ENCODE measurements around the gene C10orf95.

C10orf95 gene

GRCh38 chr10:102434394-102435132 is 16.8 kb downstream of the C10orf95 start:
- DNase-seq (ENCODE audit: low spot score): no peak

GRCh38 chr10:102433619-102434046 is 17.7 kb downstream of the C10orf95 start:
- no peak for DNase-seq (ENCODE audit: low spot score)

- peak; percentile 82 for DNase-seq (ENCODE audit: low spot score)
Measured at GRCh38 chr10:102432162-102432950, 19.0 kb downstream of the C10orf95 start, which contains the start of gene CUEDC2. Gene CUEDC2 (minus strand): TSS chr10:102432574. CDS start chr10:102425188, 7,386 bp downstream.

DNA sequence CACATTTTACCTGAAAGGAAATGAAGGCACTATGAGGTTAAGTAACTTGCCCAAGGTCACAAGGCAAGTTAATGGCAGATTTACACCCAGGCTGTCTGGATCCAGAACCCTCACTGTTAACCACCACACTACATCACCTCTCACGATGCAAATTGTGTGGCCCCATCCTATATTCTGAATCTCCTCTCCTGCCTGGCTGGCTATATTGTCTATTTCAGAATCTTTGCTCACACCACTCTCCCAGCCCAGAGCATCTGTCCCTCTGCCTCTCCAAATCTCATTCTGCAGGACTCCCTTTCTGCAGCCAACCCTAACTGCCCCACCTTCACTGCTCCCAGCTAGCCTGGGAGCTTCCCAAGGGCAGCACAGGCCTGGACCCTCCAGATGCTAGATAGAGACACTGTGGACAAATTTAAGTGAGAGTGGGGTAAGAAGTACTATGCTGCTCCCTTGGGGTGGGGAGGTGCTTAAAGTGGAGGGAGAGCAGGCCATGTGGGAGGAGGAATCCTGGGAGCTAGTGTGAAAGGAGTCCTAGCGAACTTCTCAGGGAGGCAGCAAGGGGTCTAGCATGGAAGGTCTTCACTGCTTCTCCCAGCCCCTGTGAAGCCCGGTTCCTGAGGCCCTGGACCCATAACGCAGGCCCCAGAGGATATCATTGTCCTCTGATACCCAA is 19.8 kb downstream of the C10orf95 start:
- no peak for DNase-seq (ENCODE audit: low spot score)

DNA sequence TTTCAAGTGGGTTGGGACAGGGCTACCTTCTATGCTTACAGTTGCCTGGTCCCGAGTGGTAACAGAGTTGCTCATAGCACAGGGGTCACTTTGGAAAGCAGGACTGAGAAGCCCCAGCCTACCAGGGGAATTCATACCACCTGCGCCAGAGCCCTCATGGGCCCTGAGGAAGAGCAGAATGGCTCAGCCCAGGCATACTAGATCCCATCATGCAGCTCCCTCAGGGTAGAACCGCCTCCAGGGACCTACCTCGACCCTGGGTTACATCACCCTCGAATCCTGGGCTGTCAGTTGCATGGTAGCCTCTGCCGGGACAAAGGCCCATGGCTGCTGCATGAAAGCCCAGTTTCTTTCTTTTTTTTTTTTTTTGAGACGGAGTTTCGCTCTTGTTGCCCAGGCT is 21.9 kb downstream of the C10orf95 start:
- DNase-seq (ENCODE audit: low spot score): no peak

DNA sequence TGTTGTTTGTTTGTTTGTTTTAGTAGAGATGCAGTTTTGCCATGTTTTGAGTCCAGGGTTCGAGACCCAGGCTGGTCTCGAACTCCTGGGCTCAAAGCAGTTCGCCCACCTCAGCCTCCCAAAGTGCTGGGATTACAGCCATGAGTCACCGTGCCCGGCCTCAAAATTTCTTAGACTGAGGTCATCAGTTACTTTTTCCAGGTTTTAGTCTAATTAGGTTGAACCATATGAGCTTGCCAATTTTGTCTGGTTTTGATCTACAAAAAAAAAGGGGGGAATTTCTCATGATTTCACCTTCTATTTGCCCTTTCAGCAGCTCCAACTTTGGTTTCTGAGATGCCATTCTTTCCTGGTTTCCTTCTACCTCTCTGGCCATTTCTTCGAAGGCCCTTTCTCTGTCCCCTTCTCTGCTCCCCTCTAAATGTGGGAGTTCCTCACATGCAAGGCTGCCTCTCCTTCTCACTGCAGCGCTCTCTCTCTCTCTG is 24.5 kb downstream of the C10orf95 start:
- DNase-seq (ENCODE audit: low spot score): no peak

- DNase-seq (ENCODE audit: low spot score): no peak
Measured at GRCh38 chr10:102425444-102425843, 25.9 kb downstream of the C10orf95 start.

- DNase-seq (ENCODE audit: low spot score): no peak
Measured at GRCh38 chr10:102424916-102425315, 26.4 kb downstream of the C10orf95 start.

- DNase-seq (ENCODE audit: low spot score): no peak
Measured at GRCh38 chr10:102424145-102424544, 27.2 kb downstream of the C10orf95 start.

GRCh38 chr10:102423372-102423968 is 27.9 kb downstream of the C10orf95 start:
- DNase-seq (ENCODE audit: low spot score): no peak

DNA sequence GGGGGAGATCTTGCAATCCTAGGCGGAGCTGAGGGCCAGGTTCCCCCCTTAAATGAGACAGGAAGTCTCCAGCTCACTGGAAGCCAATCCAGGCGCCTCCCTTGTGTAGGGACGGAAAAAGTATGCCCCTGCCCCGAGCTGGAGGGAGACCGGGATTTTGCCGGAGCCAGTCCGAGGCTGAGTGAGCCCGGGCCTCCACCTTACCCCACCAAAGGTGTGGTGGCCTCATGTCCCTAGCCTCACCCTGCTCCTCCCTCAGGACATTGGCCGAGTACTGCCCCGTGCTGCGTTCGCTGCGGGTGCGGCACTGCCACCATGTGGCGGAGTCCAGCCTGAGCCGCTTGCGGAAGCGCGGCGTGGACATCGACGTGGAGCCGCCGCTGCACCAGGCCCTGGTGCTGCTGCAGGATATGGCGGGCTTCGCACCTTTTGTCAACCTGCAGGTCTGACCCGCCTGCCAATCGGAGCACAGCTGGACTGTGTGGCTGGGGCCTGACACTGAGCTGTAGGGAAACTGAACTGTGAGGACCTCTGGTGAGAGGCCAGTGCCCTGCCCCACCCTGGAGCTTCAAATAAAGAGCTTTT is 28.7 kb downstream of the C10orf95 start:
- peak; percentile 45 for DNase-seq (ENCODE audit: low spot score)

GRCh38 chr10:102421757-102422512 is 29.4 kb downstream of the C10orf95 start:
- DNase-seq (ENCODE audit: low spot score): no peak

DNA sequence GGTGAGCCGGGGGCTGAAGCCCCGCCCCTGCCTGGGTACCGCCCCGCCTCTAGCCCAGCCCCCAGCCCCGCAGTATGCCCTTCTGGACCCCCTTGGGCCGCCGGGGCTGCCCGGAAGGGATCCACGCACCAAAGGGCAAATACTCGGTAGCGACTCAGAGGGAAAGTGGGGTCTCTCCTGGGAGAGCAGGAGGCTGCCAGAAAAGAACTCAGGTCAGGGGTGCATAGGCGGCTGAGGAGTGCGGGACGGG is 29.9 kb downstream of the C10orf95 start:
- no peak for DNase-seq (ENCODE audit: low spot score)

DNA sequence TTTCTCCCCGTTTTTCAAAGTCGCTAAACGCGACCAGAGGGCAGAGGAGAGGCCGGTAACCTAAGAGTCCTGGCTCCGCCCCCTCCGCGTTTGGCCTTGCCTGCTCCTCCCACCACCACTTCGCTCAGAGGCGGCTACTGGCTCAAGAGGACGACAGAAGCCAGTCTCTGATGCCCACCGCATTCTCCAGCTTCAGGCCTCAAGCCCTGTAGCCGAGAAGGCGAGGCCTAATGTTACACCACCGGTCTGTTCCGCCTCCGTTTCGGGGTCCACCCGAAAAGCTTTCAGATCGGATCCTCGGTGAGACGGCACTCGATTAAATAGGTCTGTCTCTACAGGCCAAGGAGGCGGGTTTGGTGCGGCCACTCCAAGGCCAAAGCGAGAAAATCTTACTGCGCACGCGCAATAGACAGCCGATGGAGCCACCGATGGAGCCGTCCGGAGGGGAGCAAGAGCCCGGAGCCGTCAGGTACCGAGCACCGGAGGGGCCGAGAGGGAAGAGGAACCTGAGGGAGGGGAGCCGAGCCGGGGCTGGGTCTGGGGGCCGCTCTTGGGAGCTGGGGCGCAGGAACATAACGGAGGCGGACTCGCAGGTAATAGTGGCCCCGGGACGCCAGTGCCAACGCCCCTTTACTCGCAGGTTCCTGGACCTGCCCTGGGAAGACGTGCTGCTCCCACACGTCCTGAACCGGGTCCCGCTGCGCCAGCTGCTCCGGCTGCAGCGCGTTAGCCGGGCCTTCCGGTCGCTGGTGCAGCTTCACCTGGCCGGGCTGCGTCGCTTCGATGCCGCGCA is 30.4 kb downstream of the C10orf95 start, which contains the start of gene FBXL15:
Gene FBXL15, plus strand, starts transcription at position 123 of the 793 bp plus-strand sequence. Its CDS starts 294 bp downstream, at position 417.
- DNase-seq (ENCODE audit: low spot score): peak; percentile 94

- DNase-seq (ENCODE audit: low spot score): no peak
Measured at GRCh38 chr10:102420181-102420713, 31.1 kb downstream of the C10orf95 start.

GRCh38 chr10:102419269-102420180 is 31.8 kb downstream of the C10orf95 start:
- DNase-seq (ENCODE audit: low spot score): no peak

GRCh38 chr10:102418622-102419268 is 32.6 kb downstream of the C10orf95 start, which contains the start of gene PSD:
Gene PSD (minus strand): TSS chr10:102418785. CDS start chr10:102417038, 1,747 bp downstream.
- DNase-seq (ENCODE audit: low spot score): no peak

GRCh38 chr10:102416695-102417094 is 34.6 kb downstream of the C10orf95 start:
- DNase-seq (ENCODE audit: low spot score): no peak
